ENCODE data around the gene GALNT11.

- TF ChIP-seq, protein P1, sequence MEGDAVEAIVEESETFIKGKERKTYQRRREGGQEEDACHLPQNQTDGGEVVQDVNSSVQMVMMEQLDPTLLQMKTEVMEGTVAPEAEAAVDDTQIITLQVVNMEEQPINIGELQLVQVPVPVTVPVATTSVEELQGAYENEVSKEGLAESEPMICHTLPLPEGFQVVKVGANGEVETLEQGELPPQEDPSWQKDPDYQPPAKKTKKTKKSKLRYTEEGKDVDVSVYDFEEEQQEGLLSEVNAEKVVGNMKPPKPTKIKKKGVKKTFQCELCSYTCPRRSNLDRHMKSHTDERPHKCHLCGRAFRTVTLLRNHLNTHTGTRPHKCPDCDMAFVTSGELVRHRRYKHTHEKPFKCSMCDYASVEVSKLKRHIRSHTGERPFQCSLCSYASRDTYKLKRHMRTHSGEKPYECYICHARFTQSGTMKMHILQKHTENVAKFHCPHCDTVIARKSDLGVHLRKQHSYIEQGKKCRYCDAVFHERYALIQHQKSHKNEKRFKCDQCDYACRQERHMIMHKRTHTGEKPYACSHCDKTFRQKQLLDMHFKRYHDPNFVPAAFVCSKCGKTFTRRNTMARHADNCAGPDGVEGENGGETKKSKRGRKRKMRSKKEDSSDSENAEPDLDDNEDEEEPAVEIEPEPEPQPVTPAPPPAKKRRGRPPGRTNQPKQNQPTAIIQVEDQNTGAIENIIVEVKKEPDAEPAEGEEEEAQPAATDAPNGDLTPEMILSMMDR (IDR thresholded peaks at IDR 0.05; ENCODE audit: low read depth, low read length, missing input control), result no peak
- TF ChIP-seq REST (IDR thresholded peaks at IDR 0.05), result no peak
- no peak for TF ChIP-seq TAF1 (conservative IDR thresholded peaks at IDR 0.05)
- no peak for TF ChIP-seq FOXA1 (IDR thresholded peaks at IDR 0.05)
- TF ChIP-seq, protein P2, sequence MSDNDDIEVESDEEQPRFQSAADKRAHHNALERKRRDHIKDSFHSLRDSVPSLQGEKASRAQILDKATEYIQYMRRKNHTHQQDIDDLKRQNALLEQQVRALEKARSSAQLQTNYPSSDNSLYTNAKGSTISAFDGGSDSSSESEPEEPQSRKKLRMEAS (IDR thresholded peaks at IDR 0.05), result no peak
Measured at GRCh38 chr7:151978616-151979015, 46.9 kb upstream of the GALNT11 start.
